HG03432 (cell line): ENCODE measurements around the gene GJD3.

ENCODE experiments used
- ATAC-seq: cut with Tn5 transposase; IDR thresholded peaks from one replicate; pipeline ENCODE4 v1.9.1; 2021; ENCODE audit warnings: mild to moderate bottlenecking, moderate library complexity; ENCODE audit not compliant: unreplicated experiment

GJD3 gene

DNA sequence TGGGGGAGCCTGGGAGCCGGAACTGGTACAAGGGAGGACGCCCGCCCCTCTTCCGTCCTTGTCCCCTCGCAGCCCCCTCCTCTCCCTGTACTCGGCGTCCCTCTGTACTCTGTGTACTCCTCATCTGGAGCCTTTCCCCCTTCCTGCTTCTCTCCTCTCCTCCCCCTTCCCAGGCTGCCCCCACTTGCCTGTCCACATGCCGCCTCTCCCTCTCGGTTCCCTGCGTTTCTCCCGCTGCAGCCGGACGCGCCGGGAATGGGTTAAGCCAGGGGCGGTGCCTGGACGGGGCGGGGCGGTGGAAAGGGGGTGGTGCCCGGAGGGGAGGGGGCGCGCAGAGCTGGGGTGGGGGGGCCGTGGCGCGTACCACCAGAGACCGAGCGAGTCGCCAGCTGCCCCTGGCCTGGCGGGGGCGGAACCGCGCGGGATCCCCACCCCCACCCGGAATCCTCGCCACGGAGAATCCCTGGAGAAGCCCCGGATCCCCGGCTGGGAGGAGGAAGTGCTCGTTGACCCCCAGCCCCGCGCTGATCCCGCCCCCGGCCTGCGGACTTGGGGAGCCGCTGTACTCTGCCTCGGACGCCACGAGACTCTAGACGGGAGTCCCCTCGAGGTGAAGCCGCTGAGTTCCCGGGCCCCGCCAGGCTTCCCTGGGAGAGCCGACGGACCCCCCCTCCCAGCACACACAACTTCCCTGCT, 22.6 kb downstream of the GJD3 start:
- no peak for ATAC-seq

GRCh38 chr17:40340880-40341807, 23.4 kb downstream of the GJD3 start:
- ATAC-seq = peak; percentile 71

DNA sequence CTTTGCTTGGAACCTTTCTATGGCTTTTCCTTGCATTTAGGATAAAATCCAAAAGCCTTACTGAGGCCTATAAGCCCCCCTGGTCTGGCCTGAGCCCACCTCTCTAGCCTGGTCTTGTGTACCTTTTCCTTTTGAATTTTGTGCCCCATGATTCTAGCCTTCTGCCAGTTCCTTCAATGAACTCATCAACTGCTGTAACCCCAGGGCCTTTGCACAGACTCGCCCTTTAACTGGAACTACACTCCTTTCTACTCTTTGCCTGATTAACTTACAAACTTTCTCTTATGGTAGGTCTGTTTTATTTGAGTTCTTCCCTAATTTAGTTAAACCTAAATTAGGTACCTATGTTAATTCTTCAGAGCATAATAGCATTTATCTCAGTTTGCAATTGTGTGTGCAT, 24.2 kb downstream of the GJD3 start:
- no peak for ATAC-seq

DNA sequence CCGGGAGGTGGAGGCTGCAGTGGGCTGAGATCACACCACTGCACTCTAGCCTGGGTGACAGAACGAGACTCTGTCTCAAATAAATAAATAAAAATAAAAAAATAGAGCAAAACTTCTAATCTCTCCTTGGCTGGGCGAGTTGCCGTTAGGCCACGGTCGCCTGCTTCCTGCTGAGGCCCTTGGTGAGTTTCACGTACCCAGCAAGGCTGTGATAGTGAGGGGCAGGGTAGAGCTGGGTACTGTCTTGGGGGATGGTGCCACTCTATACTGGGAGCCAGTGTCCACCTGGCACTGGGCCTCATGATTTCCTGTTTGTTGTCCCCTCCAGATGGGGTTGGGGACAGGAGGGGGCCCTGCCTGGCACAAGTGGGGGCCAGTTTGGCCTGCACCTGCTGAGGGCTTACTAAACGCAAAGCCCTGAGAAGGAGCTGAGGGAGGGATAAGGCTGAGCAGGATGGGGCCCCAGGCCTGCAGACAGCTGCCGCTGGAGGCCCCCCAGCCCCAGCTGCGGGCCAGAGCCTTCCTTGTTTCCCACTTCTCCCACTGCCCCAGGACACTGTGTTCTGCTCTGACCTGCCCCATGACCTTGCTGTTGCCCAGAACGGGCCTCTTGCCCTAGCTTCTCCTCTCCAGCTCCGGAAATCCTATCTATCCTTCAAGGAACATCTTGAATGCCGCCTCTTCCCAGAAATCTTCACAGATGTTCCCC, 25.4 kb downstream of the GJD3 start:
- ATAC-seq = no peak

- no peak for ATAC-seq
These were observed 26.5 kb downstream of the GJD3 start for GRCh38 chr17:40338058-40338457.

- no peak for ATAC-seq
These were observed 27.2 kb downstream of the GJD3 start for GRCh38 chr17:40337351-40337750.

DNA sequence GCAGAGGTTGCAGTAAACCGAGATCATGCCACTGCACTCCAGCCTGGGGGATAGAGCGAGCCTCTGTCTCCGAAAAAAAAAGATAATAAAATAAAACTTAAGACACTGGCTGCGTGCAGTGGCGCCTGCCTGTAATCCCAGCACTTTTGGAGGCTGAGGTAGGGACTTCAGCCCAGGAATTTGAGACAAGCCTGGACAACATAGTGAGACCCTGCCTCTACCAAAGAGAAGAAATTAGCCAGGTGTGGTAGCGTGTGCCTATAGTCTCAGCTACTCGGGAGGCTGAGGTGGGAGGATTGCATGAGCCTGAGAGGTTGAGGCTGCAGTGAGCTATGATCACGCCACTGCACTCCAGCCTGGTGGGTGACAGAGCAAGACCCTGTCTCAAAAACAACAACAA, 28.9 kb downstream of the GJD3 start:
- no peak for ATAC-seq

DNA sequence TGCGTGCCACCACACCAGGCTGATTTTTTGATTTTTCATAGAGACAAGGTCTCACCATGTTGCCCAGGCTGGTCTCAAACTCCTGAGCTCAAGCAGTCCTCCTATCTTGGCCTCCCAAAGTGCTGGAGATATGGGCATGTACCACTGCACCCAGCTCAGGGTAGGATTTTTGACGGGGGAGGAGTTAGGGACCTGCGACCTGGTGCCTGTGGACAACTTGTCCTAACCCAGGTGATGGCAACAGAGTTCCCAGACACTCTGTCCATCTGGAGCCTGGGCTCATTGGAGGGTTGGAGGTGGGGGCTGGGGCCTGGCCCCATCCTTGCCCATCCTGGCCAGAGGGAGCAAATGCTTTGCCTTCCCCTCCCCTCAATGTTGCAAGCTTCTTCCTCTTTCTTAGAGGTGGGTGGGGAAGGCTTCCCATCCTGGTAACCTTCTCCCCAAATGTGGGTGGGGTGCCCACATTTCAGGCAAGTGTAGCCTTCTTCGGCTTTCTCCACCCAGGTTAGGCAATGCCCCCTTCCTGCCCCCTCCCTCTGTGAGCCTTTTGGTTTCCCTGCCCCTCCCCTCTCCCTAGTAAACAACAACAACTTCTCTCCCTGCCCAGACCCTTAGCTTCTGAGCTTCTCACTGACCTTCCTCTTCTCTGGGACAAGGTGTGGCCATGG, 30.6 kb downstream of the GJD3 start:
- no peak for ATAC-seq

DNA sequence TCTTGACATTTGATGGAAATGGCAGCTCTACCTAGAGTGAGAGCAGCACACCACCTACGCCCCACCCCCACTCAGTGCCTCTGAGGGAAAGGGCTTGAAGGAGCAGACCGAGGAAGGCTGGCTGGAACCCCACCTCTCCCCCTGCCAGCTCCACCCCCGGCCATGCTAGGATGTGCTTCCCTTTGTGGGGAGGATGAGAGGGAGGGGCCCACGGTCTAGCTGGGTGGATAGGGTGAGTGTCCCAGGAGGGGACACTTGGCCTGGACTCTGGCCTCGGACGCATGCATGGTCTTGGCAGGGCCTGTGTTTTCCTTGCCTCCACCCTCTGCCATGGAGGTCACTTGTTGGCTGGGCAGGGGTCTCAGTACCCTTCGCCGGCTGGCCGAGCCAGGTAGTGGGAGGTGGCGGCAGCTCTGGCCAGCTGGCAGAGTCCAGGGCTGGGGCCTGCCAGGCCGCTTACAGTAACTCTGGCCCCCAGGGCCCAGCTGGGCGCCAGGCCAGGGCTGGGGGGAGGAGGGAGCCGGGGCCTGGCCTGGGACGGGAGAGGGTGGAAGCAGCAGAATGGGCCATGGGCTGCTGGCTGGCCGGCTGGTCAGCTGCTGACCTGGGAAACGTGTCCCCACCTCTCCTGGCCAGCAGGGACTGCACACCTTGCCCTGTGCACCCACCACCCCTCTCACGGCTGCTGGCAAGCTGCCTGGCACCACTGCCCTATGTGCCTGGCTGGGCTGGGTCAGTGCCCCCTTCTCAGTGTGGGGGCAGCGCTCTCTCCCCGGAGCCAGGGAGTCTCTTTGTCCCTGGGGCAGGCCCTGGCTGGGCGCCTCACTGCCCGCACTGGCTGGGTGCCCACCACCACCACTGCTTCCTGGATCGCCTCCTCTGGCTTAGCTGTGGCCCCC, 32.5 kb downstream of the GJD3 start:
- no peak for ATAC-seq

- ATAC-seq = no peak
These were observed 33.6 kb downstream of the GJD3 start for GRCh38 chr17:40330850-40331470.

DNA sequence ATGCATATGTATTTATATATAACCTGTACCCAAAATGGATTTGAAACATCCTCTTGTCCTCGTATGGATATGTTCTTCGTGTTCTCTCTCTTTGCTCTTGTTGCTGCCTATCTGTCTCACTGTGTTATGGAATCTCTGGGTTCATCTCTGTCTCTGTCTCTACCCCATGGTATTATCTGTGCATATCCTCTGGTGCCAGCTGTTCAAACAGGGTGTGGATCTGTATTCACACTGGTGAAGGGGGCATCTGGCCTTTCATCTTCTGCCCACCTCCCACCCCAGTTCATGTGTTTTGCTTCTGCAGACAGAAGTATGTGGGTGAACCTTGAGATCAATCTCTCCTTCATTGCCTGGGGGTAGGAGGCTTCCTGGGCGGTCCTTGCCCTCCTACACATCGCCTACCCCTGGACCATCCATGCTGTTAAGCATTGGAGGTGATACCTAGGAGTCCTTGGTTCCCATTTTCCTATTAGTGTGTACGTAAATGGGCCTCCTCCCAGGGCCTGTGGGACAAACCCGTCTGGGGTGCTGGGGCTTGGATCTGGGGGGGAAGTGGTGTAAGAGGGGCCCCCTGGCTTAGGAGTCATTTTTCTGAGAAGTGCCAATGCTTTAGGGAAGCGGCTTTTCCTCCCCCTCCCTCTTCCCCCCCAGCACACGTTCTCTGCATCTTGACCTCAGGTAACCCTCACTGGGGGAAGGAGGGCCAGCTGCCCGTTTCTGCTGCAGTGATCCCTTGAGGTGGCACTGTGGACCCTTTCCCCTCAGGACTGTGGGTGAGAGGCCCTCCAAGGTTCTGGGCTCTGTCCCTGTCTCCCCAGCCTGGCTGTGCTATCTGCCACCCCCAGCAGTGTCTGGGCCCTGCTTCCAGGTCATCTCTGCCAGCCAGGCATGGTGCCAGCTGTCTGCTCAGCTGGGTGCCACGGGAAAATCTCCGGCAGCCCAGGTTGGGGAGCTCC, 34.4 kb downstream of the GJD3 start:
- ATAC-seq = no peak

DNA sequence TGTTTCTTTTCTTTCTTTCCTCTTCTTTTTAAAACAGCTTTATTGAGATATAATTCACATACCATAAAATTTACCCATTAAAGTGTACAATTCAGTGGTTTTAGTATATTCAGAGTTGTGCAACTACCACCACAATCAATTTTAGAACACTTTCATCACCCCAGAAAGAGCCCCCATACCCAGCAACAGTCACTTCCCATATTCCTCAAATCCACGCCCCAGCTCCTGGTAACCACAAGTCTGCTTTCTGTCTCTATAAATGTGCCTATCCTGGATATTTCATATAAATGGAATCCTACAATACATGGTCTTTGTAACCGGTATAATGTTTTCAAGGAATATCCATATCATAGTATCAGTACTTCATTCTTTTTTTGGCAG, 36.2 kb downstream of the GJD3 start:
- ATAC-seq = no peak

GRCh38 chr17:40327735-40328385, 36.7 kb downstream of the GJD3 start:
- no peak for ATAC-seq

DNA sequence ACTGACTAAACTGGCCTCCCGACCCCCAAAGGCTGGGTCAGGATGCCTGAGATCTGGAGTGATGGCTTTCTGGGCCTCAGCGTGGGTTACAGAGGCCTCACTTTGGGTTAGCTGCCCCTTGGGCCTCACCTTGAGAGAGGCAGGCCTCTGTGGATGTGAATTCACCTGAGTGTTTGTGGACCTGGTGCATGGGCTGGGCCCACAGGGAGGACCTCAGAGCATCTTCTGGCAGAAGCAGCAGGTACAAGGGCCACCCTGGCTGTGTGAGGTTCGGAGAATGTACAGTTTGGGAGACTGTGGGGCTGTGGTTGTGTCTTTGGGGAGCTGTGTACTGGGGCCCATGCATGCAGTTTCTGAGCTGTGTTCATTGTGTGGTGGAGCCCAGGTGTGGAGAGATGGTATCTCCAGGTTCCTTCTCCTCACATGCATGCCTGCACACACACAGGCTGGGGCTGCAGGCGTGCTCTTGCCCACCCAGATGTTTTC, 37.2 kb downstream of the GJD3 start:
- ATAC-seq = no peak

DNA sequence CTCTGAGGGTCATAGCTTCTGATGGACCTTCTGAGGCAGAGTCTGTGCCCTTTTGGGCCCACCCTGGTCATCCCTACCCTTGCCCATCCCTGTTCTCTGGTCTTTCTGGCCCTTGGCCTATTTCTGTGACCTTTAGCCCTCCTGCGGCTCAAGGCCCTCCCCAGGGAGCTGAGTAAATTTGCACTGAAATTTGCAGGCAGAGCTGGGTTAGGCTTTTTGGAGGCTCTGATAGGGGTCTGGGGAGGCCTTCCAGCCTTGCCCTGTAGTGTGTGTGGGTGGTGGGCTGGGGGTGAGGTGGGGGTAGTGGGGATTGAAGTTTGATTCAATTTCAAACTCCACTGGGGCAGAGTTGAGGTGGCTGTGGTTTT, 37.7 kb downstream of the GJD3 start:
- no peak for ATAC-seq

GRCh38 chr17:40326014-40326831, 38.3 kb downstream of the GJD3 start:
- ATAC-seq = no peak
